ENCODE results near the gene AZIN2. TPM values are rescaled to one million over a fixed set of nuclear protein-coding genes. Genes with fewer than 3 reads are reported as not detected.

AZIN2 gene
- total RNA-seq, 4 donors from 2014 or later: 11.6 to 93.3 (median 42.0) TPM

DNA sequence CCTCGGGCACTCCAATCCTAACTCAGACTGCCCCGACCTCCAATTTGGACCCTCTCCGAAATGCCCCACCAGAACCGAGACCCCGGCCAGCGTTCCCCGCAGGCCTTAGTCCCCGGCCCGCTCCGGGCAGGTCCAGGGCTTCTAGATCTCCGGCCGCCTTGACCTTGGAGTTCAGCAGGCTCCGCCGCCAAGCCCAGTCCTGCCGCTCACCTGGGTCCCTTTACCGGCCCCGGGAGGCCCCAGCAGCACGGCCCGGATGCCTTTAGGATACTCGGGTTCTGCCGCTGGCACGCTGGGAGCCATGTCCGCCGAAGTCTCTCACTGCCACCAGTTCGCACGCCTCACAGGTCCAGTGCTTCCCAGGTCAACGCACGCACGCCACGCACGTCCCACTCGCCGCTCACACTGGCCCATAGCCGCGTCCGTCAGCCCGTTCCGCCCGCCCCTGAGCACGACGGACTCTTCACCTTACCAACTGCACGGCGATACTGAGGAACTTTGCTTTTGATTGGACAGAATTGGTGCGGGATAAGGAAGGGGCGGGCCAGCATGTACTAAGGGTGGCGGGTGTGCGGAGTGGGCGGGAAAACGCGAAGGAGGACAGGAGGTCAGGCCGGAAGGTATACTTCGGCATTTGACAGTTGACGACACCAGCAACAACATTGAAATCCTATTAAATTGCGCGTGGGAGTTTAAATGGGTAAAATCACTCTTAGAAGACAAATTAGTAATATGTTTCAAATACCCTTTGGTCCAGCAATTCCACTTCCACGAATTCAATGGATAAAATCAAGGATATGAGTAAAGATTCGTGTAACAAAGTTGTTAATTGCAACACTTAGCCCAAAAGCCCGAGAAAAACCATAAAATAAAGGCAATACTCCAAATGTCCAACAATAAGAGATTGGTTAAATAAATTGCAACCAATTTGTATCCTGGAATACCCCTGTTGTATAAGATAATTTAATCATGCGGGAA, 44.1 kb upstream of the AZIN2 start, which contains the start of gene AK2:
Gene AK2 (minus strand): TSS at position 358 of the 978 bp plus-strand sequence. CDS start 55 bp downstream, at position 303.
- Histone ChIP-seq H3K4me1 (peaks cover 4 to 42% (median 24%) of the 10 kb centered on the region in 4 donors), H3K27me3 (no peaks in the 10 kb centered on the region), H3K4me3 (peak within 1 kb of the TSS; percentile 73 to 95 (median 91)), H3K9me3 (no peaks in the 10 kb centered on the region), H3K36me3 (no peaks in the 10 kb centered on the region), H3K27ac (peak within 1 kb of the TSS; percentile 84 to 93 (median 90))
- in situ Hi-C loops (cut with MboI; ENCODE audit: low pct_ligation_motif_present in 1 of 4, low pct_unique_long_range_greater_than_20kb in 1 of 4, low sequenced_read_pairs in 3 of 4) (no loop called here), intact Hi-C loops (cut with DNase I; ENCODE audit: low total_unique reads) (no loop called here)
- DNase-seq: peak; percentile 97
- TF ChIP-seq POLR2AphosphoS5 (IDR thresholded peaks at IDR 0.05) (peak; percentile 86 to 90 (median 87)), EP300 (IDR thresholded peaks at IDR 0.05; ENCODE audit: low read depth) (no peak), POLR2A (IDR thresholded peaks at IDR 0.05) (peak; percentile 88)
- 4 to 10% methylated on average over 19 to 59 of the region's 59 CpGs for WGBS, 2 donors (ENCODE audit: low coverage in 1 of 2)

DNA sequence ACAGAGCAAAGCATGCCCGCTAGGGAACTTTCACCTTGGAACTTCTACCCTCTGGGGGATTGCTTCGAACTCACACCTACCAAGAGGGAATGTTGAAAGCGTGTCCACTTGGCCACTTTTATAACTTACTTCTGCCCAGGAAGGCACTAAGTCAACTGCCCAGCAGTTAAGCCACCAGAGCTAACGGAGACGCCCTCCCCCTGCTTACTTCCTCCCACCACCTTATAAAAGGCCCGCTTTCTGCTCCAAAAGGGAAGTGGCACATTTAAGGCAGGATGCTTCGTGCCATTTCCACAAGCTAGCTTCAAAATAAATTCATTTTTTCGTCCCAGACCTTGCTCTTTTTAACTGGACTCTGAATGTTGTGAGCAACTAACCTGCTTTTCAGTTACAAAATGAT, 41.1 kb upstream of the AZIN2 start:
- WGBS, 2 donors (ENCODE audit: low coverage in 1 of 2): 44 to 71% methylated on average over 3 to 8 of the region's 8 CpGs
- Histone ChIP-seq H3K4me3 (no peak overlapping the region), H3K27ac (no peak overlapping the region), H3K9me3 (no peaks in the 10 kb centered on the region), H3K4me1 (peaks cover 0 to 19% (median 15%) of the 10 kb centered on the region in 4 donors), H3K36me3 (no peaks in the 10 kb centered on the region), H3K27me3 (no peaks in the 10 kb centered on the region)
- in situ Hi-C loops (cut with MboI; ENCODE audit: low pct_ligation_motif_present in 1 of 4, low pct_unique_long_range_greater_than_20kb in 1 of 4, low sequenced_read_pairs in 3 of 4) (no loop called here), intact Hi-C loops (cut with DNase I; ENCODE audit: low total_unique reads) (no loop called here)
- TF ChIP-seq EP300 (IDR thresholded peaks at IDR 0.05; ENCODE audit: low read depth) (no peak), POLR2AphosphoS5 (IDR thresholded peaks at IDR 0.05) (no peak), POLR2A (IDR thresholded peaks at IDR 0.05) (no peak)
- TF ChIP-seq, protein P1, sequence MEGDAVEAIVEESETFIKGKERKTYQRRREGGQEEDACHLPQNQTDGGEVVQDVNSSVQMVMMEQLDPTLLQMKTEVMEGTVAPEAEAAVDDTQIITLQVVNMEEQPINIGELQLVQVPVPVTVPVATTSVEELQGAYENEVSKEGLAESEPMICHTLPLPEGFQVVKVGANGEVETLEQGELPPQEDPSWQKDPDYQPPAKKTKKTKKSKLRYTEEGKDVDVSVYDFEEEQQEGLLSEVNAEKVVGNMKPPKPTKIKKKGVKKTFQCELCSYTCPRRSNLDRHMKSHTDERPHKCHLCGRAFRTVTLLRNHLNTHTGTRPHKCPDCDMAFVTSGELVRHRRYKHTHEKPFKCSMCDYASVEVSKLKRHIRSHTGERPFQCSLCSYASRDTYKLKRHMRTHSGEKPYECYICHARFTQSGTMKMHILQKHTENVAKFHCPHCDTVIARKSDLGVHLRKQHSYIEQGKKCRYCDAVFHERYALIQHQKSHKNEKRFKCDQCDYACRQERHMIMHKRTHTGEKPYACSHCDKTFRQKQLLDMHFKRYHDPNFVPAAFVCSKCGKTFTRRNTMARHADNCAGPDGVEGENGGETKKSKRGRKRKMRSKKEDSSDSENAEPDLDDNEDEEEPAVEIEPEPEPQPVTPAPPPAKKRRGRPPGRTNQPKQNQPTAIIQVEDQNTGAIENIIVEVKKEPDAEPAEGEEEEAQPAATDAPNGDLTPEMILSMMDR (IDR thresholded peaks at IDR 0.05): no peak
- no peak for DNase-seq

DNA sequence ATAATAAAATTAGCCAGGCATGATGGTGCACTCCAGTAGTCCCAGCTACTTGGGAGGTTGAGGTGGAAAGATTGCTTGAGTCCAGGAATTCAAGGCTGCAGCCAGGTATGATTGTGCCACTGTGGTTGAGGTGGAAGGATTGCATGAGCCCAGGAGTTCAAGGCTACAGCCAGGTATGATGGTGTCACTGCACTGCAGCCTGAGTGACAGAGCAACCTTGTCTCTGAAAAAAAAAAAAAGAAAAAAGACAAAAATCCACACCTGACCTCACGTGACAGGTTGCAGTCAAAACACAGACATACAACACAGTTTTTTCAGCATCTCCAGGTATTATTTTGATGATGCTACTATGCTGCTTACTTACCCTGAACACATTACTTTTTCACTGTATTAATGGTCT, 39.9 kb upstream of the AZIN2 start:
- no peaks in the 10 kb centered on the region for H3K36me3 ChIP-seq
- H3K9me3 ChIP-seq: no peaks in the 10 kb centered on the region
- H3K4me3 ChIP-seq: no peak overlapping the region
- no peak for TF ChIP-seq POLR2A (IDR thresholded peaks at IDR 0.05)
- TF ChIP-seq, protein P1 (IDR thresholded peaks at IDR 0.05): no peak
- no peak for TF ChIP-seq EP300 (IDR thresholded peaks at IDR 0.05; ENCODE audit: low read depth)
- no peak for TF ChIP-seq POLR2AphosphoS5 (IDR thresholded peaks at IDR 0.05)
- 83 to 92% methylated on average over 1 of the region's 1 CpG for WGBS, 2 donors (ENCODE audit: low coverage in 1 of 2)
- in situ Hi-C loops (cut with MboI; ENCODE audit: low pct_ligation_motif_present in 1 of 4, low pct_unique_long_range_greater_than_20kb in 1 of 4, low sequenced_read_pairs in 3 of 4) (no loop called here), intact Hi-C loops (cut with DNase I; ENCODE audit: low total_unique reads) (no loop called here)
- peaks cover 0 to 18% (median 9%) of the 10 kb centered on the region in 4 donors for H3K4me1 ChIP-seq
- no peak for DNase-seq
- H3K27ac ChIP-seq: no peak overlapping the region
- no peaks in the 10 kb centered on the region for H3K27me3 ChIP-seq

DNA sequence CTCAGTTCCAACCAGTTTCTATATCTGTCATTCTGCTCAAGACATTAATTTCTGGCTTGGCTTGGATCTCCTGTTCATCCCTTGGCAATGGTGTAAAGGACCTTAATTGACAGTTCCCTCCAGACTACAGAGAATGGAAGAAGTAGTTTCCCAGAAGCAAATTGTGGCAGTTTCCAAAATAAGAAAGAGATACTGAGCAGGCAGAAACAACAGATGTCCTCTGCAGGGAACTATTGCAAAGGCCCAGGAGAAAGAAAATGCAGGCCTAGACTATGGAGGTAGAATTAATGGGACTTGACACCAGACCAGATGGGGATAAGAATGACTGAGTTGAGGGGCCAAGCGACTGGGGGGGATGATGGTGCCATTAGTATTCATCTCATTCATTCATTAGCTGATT, 38.1 kb upstream of the AZIN2 start:
- intact Hi-C loops (cut with DNase I; ENCODE audit: low total_unique reads) (no loop called here), in situ Hi-C loops (cut with MboI; ENCODE audit: low pct_ligation_motif_present in 1 of 4, low pct_unique_long_range_greater_than_20kb in 1 of 4, low sequenced_read_pairs in 3 of 4) (no loop called here)
- no peak for TF ChIP-seq POLR2AphosphoS5 (IDR thresholded peaks at IDR 0.05)
- TF ChIP-seq POLR2A (IDR thresholded peaks at IDR 0.05): no peak
- TF ChIP-seq, protein P1 (IDR thresholded peaks at IDR 0.05): no peak
- no peaks in the 10 kb centered on the region for H3K9me3 ChIP-seq
- no peak for DNase-seq
- H3K4me1 ChIP-seq: peaks cover 0 to 11% (median 5%) of the 10 kb centered on the region in 4 donors
- no peaks in the 10 kb centered on the region for H3K27me3 ChIP-seq
- H3K27ac ChIP-seq: no peak overlapping the region
- H3K36me3 ChIP-seq: no peaks in the 10 kb centered on the region
- 67 to 85% methylated on average over 1 of the region's 1 CpG for WGBS, 2 donors (ENCODE audit: low coverage in 1 of 2)
- no peak overlapping the region for H3K4me3 ChIP-seq
